GM19397 (cell line): Measurements from ENCODE around the gene LIPM.
"Not testable (repeated sequence)": the region's sequence is repeated elsewhere in the genome, so short reads cannot be mapped to it uniquely, and the experiment has no call there.

ENCODE experiments used
- ATAC-seq: cut with Tn5 transposase; IDR thresholded peaks from one replicate; pipeline ENCODE4 v1.9.1; 2021; ENCODE audit warnings: mild to moderate bottlenecking, moderate library complexity; ENCODE audit not compliant: unreplicated experiment

The LIPM gene

DNA sequence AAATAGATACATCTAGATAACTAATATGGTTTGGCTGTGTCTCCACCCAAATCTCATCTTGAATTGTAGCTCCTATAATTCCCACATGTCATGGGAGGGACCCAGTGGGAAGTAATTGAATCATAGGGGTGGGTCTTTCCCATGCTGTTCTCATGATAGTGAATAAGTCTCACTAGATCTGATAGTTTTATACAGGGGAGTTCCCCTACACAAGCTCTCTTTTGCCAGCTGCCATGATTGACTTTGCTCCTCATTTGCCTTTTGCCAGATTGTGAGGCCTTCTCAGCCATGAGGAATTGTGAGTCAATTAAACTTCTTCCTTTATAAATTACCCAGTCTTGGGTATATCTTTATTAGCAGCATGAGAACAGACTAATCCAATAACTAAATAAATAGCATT, 35.1 kb downstream of the LIPM start:
- not testable (repeated sequence) for ATAC-seq

GRCh38 chr10:88838766-88839350, 36.3 kb downstream of the LIPM start:
- no peak for ATAC-seq

- ATAC-seq: no peak
Measured at GRCh38 chr10:88840104-88840503, 37.6 kb downstream of the LIPM start.

GRCh38 chr10:88840881-88841280, 38.4 kb downstream of the LIPM start:
- no peak for ATAC-seq

DNA sequence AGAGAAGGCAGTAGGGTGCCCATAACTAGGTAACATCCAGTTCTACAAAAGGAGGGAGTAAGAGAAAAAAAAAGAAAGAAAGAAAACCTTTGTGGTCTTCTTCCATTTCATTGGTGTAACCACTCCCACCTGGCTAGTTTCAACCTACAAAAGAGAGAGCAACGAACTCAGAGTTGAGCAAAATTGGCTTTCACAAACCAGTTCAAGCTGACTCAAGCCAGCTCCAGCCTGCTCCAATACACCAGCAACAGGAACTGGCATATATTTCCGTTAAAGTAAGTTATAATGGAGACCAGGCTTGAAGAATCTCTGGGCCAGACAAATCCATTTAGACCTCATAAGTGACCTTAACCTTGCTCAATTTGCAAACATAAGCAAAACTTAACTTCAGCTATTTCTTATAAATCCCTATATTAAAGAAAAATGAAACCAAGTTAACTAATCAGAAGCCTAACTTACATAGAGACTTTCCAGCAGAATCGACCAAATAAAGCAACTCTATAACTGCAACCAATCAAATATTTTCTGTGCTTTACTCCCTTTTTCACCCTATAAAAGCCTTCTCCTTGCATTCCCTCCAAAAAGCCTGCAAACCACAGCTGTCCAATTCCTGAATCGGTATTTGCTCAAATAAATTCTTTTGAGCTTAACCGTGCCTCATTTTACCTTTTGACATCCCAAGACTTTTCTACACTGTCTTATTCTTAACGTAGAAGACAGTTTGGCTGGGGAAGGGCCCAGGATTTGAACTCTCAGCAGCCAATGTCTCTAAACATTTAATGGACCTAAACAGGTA, 39.0 kb downstream of the LIPM start:
- ATAC-seq: no peak

- ATAC-seq: no peak
Measured at GRCh38 chr10:88843171-88843570, 40.6 kb downstream of the LIPM start.

- ATAC-seq: no peak
Measured at GRCh38 chr10:88848499-88848898, 46.0 kb downstream of the LIPM start.

GRCh38 chr10:88849234-88849633, 46.7 kb downstream of the LIPM start:
- no peak for ATAC-seq

DNA sequence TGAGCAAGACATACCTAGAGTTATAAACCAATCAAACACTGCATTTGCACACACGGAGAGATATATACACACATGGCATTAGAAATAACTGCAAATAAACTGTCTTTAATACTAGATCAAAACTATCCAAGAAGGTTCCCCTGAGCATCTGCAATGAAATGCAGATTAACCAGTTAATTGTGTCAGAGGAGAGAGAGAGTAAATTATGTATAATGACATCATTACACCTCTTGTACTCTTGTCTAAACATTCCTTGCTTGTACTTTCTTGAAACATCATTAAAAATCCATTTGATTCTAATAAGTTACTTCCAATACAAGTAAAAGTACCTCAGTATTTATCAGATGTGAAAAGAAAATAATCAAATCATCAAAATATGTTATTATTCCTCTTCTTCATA, 48.2 kb downstream of the LIPM start:
- ATAC-seq: no peak

GRCh38 chr10:88851706-88852105, 49.2 kb downstream of the LIPM start, which contains the start of gene ANKRD22:
Gene ANKRD22, minus strand, starts transcription at chr10:88851844. Its CDS starts 237 bp downstream, at chr10:88851607.
- no peak for ATAC-seq

GRCh38 chr10:88852327-88852726, 49.8 kb downstream of the LIPM start:
- ATAC-seq: no peak

GRCh38 chr10:88853155-88853881, 50.8 kb downstream of the LIPM start:
- no peak for ATAC-seq

- ATAC-seq: no peak
Measured at GRCh38 chr10:88854684-88855083, 52.2 kb downstream of the LIPM start.

DNA sequence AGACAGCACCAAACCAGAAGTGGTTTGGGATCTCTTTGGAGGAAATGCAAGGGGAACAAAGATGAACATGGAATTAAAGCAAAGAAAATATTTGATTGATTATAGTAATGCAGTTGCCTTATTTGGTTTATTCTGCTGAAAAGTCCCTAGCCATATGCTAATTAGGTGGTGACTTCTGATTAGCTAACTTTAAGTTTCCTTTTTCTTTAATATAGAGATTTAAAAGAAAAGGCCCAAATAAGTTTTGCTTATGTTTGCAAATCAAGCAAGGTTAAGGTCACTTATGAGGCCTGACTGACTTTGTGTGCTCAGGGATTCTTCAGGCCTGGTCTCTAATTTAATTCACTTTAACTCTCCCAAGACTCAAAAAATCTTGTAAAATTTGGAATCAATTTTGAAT, 55.3 kb downstream of the LIPM start:
- ATAC-seq: no peak

DNA sequence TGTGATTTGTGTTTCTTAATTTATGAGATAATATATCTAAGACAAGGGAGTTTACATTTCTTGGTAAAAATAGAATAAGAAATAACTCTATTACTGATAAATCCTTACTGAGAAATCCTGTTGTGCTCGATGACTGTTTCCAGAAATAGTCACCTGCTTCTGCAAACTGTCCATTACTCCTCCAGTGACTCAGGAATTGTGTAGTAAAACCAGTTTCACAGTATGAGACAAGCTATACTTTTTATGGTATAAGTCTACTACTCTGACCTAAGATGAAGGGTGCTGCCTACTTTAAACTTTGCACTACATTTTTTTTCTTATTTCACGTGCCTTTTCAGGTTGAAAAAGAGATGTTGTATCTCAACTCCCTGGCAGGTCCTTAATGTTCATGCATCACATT, 56.0 kb downstream of the LIPM start:
- no peak for ATAC-seq

- no peak for ATAC-seq
Measured at GRCh38 chr10:88861036-88861435, 58.5 kb downstream of the LIPM start.

DNA sequence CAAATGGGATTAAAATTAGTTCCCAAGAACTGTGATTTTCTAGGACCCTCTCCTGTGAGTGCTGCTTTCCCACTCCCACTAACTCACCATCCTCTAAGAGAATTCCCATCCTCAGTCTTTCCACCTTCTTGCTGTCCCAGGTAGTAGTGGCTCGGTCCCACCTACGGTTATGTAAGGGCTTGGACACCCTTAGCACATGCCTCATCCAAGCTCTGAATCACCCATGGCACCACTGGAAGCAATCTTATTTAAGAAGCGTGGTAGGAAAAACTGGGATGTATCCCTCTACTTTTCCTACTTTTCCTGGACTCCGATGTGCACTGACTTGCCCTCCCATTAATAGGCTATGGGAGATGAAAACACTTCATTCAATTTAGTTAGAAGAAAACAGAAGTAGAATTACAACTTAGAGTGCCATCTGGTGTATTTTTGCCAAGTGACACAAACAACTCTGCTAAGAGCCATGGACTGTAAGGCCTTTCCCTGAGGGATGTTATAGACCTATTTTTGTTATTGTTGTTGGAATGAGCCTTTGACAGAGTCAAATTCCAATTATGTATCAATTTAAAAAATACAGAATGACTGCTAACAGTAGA, 62.8 kb downstream of the LIPM start:
- no peak for ATAC-seq

GRCh38 chr10:88866454-88866853, 63.9 kb downstream of the LIPM start:
- ATAC-seq: no peak

GRCh38 chr10:88870089-88870488, 67.6 kb downstream of the LIPM start:
- no peak for ATAC-seq
